DOHH2 (cell line): ENCODE results near the gene SERPINB13.

Experiments used
- EZH2phosphoT487 ChIP-seq: fragments of 200-600 bp; sonication (generic); IDR thresholded peaks from 2 replicates; pipeline ENCODE4 v1.6.1; 2017; ENCODE audit warnings: borderline replicate concordance, mild to moderate bottlenecking, antibody characterized with exemption, low read length, moderate library complexity, mixed read lengths
- TF ChIP-seq, protein P1 (sequence below): fragments of 200-600 bp; sonication (generic); IDR thresholded peaks from one replicate; pipeline ENCODE4 v1.5.1; 2014; ENCODE audit warnings: antibody characterized with exemption, mild to moderate bottlenecking, low read depth, low read length; ENCODE audit not compliant: poor library complexity, severe bottlenecking

DNA sequence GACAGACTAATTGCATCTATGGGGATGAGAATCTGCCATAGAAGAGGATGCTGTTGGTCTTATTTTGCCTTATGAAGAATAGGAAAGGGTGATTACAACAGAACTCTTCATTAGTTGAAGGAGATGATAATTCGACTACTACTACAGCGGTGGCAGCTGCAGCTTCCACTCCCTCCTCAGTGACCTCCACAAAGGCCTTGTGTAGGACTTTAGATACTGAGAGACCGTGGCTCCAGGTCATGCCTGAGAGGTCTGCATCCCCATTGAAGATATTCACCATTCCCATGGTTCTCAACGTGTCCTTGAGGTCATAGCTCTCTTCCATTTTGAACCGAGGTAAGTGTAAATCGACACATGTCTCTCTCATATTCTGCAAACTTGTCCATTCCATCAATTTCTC, 50.6 kb downstream of the SERPINB13 start:
- TF ChIP-seq, protein P1, sequence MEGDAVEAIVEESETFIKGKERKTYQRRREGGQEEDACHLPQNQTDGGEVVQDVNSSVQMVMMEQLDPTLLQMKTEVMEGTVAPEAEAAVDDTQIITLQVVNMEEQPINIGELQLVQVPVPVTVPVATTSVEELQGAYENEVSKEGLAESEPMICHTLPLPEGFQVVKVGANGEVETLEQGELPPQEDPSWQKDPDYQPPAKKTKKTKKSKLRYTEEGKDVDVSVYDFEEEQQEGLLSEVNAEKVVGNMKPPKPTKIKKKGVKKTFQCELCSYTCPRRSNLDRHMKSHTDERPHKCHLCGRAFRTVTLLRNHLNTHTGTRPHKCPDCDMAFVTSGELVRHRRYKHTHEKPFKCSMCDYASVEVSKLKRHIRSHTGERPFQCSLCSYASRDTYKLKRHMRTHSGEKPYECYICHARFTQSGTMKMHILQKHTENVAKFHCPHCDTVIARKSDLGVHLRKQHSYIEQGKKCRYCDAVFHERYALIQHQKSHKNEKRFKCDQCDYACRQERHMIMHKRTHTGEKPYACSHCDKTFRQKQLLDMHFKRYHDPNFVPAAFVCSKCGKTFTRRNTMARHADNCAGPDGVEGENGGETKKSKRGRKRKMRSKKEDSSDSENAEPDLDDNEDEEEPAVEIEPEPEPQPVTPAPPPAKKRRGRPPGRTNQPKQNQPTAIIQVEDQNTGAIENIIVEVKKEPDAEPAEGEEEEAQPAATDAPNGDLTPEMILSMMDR = no peak
- no peak for TF ChIP-seq EZH2phosphoT487
